Measurements from ENCODE around the gene BARHL2.

GRCh38 chr1:90731382-90732050 is 14.4 kb upstream of the BARHL2 start:
- TF ChIP-seq CTCF (IDR thresholded peaks at IDR 0.05; ENCODE audit: low read length) = no peak
- no peak for TF ChIP-seq EZH2 (optimal IDR thresholded peaks at IDR 0.05; ENCODE audit: low read depth, low read length)
- no peak for TF ChIP-seq EZH2phosphoT487 (IDR thresholded peaks at IDR 0.05; ENCODE audit: low read length)
